IMR-90 (cell line): ENCODE data around the gene MAP3K5. TPM values are rescaled to one million over a fixed set of nuclear protein-coding genes. Genes with fewer than 3 reads are reported as not detected.

Experiments
- ATAC-seq: fragments of 200-7000 bp; cut with Tn5 transposase; 2 replicates; pipeline ENCODE4 v1.9.1; 2020; ENCODE audit warnings: low read depth, mild to moderate bottlenecking, moderate library complexity
- BruUV-seq: library from RNA; stranded (reverse); fragments of 400-500 nt; replicated peaks from 2 replicates; lab custom pipeline; 2021; lab: Mats Ljungman, UMichigan
- CTCF ChIA-PET: fragments of 300-600 bp; formaldehyde crosslinking; extraction: SDS; loops from one replicate; lab custom pipeline; 2021; ENCODE audit warnings: antibody characterized with exemption; lab: Yijun Ruan, JAX
- POLR2A ChIA-PET: fragments of 300-600 bp; sonication (Branson Sonifier 250); formaldehyde crosslinking; loops from one replicate; lab custom pipeline; 2022; ENCODE audit warnings: antibody characterized with exemption; ENCODE audit not compliant: unreplicated experiment; lab: Charles Lee
- DNase-seq: peaks from one replicate; pipeline ENCODE4 v3.0.0; 2013
- H2AFZ ChIP-seq: replicated peaks from 2 replicates; pipeline ENCODE3; 2013; ENCODE audit warnings: low read length, mild to moderate bottlenecking; ENCODE audit not compliant: poor library complexity
- H2AK5ac ChIP-seq: 2 replicates; pipeline ENCODE4 v1.6.1; 2013; ENCODE audit warnings: low read depth, low read length, inconsistent platforms
- H2AK9ac ChIP-seq: replicated peaks from 2 replicates; pipeline ENCODE3; 2013; ENCODE audit warnings: mild to moderate bottlenecking, low read depth, low read length, moderate library complexity; ENCODE audit not compliant: poor library complexity
- H2BK120ac ChIP-seq: 2 replicates; pipeline ENCODE4 v1.6.1; 2013; ENCODE audit warnings: low read depth, low read length, inconsistent platforms
- H2BK15ac ChIP-seq: 3 replicates; pipeline ENCODE4 v1.6.1; 2013; ENCODE audit warnings: low read depth, low read length, inconsistent platforms
- H2BK20ac ChIP-seq: 2 replicates; pipeline ENCODE4 v1.6.1; 2013; ENCODE audit warnings: low read depth, mild to moderate bottlenecking, inconsistent platforms, low read length, moderate library complexity
- H2BK5ac ChIP-seq: 2 replicates; pipeline ENCODE4 v1.6.1; 2013; ENCODE audit warnings: mild to moderate bottlenecking, low read depth, low read length, inconsistent platforms; ENCODE audit not compliant: poor library complexity, severe bottlenecking
- H3K14ac ChIP-seq: replicated peaks from 2 replicates; pipeline ENCODE4 v1.6.1; 2013; ENCODE audit warnings: low read depth, low read length, inconsistent platforms
- H3K18ac ChIP-seq: 2 replicates; pipeline ENCODE4 v1.6.1; 2013; ENCODE audit warnings: low read depth, low read length, control low read depth
- H3K23ac ChIP-seq: 2 replicates; pipeline ENCODE4 v1.6.1; 2013; ENCODE audit warnings: low read depth, low read length, inconsistent platforms
- H3K27ac ChIP-seq: 2 replicates; pipeline ENCODE4 v1.5.1; 2013; ENCODE audit warnings: mild to moderate bottlenecking, control low read depth, low read length; ENCODE audit not compliant: insufficient read depth
- H3K27me3 ChIP-seq: 2 replicates; pipeline ENCODE4 v1.6.1; 2013; ENCODE audit warnings: low read length; ENCODE audit not compliant: control insufficient read depth, insufficient read depth
- H3K36me3 ChIP-seq: 2 replicates; pipeline ENCODE4 v1.6.1; 2013; ENCODE audit warnings: low read length, mixed read lengths; ENCODE audit not compliant: control insufficient read depth, insufficient read depth
- H3K4ac ChIP-seq: 2 replicates; pipeline ENCODE4 v1.6.1; 2013; ENCODE audit warnings: low read depth, low read length, inconsistent platforms
- H3K4me1 ChIP-seq: 2 replicates; pipeline ENCODE4 v1.6.1; 2013; ENCODE audit warnings: low read length, mixed read lengths; ENCODE audit not compliant: control insufficient read depth, insufficient read depth
- H3K4me2 ChIP-seq: 2 replicates; pipeline ENCODE4 v1.6.1; 2013; ENCODE audit warnings: low read depth, mild to moderate bottlenecking, control low read depth, low read length, moderate library complexity
- H3K4me3 ChIP-seq: 2 replicates; pipeline ENCODE4 v1.5.1; 2013; ENCODE audit warnings: low read depth, mild to moderate bottlenecking, control low read depth, low read length, moderate library complexity; ENCODE audit not compliant: insufficient read depth
- H3K56ac ChIP-seq: 2 replicates; pipeline ENCODE4 v1.6.1; 2013; ENCODE audit warnings: low read length, inconsistent platforms; ENCODE audit not compliant: insufficient read depth; ENCODE audit errors: extremely low read depth
- H3K79me1 ChIP-seq, 2 experiments: 2 replicates each; pipeline ENCODE4 v1.6.1; 2013; ENCODE audit warnings: low read length in 2 of 2, inconsistent platforms in 1 of 2, low read depth in 1 of 2
- H3K9ac ChIP-seq: 2 replicates; pipeline ENCODE4 v1.6.1; 2013; ENCODE audit warnings: low read depth, low read length, control low read depth
- H3K9me1 ChIP-seq: 2 replicates; pipeline ENCODE4 v1.6.1; 2013; ENCODE audit warnings: low read length, inconsistent platforms; ENCODE audit not compliant: insufficient read depth
- H3K9me3 ChIP-seq: 2 replicates; pipeline ENCODE4 v1.6.1; 2013; ENCODE audit warnings: low read length; ENCODE audit not compliant: control insufficient read depth, insufficient read depth
- H4K20me1 ChIP-seq: 2 replicates; pipeline ENCODE4 v1.6.1; 2013; ENCODE audit warnings: low read length, inconsistent platforms; ENCODE audit not compliant: insufficient read depth
- H4K5ac ChIP-seq: 2 replicates; pipeline ENCODE4 v1.6.1; 2013; ENCODE audit warnings: mild to moderate bottlenecking, low read depth, low read length, control low read depth
- H4K8ac ChIP-seq, 2 experiments: 2 replicates each; pipeline ENCODE4 v1.6.1; 2013; ENCODE audit warnings: low read depth in 2 of 2, low read length in 2 of 2, control low read depth in 1 of 2, inconsistent platforms in 1 of 2
- H4K91ac ChIP-seq: 2 replicates; pipeline ENCODE4 v1.6.1; 2013; ENCODE audit warnings: low read depth, low read length, inconsistent platforms; ENCODE audit not compliant: insufficient read depth
- BHLHE40 ChIP-seq: fragments of 150-350 bp; IDR thresholded peaks from 2 replicates; pipeline ENCODE4 v1.6.1; 2016; ENCODE audit warnings: mild to moderate bottlenecking, low read depth, low read length
- CHD1 ChIP-seq: IDR thresholded peaks from 2 replicates; pipeline ENCODE4 v1.6.1; 2012; ENCODE audit warnings: low read depth, low read length, improper control_type of control experiment
- CTCF ChIP-seq: conservative IDR thresholded peaks from 2 replicates; pipeline ENCODE4 v1.5.1; 2012; ENCODE audit warnings: mild to moderate bottlenecking, low read depth, low read length, improper control_type of control experiment
- FOS ChIP-seq: fragments of 150-350 bp; IDR thresholded peaks from 2 replicates; pipeline ENCODE4 v1.6.1; 2016; ENCODE audit warnings: low read depth, low read length
- RAD21 ChIP-seq: IDR thresholded peaks from 2 replicates; pipeline ENCODE4 v1.6.1; 2012; ENCODE audit warnings: low read length, improper control_type of control experiment
- RCOR1 ChIP-seq: IDR thresholded peaks from 2 replicates; pipeline ENCODE4 v1.6.1; 2012; ENCODE audit warnings: mild to moderate bottlenecking, low read length, improper control_type of control experiment; ENCODE audit not compliant: insufficient replicate concordance
- SMC3 ChIP-seq: fragments of 150-350 bp; IDR thresholded peaks from 2 replicates; pipeline ENCODE4 v1.6.1; 2016; ENCODE audit warnings: low read depth, mild to moderate bottlenecking, antibody characterized with exemption, low read length, moderate library complexity
- WGBS, 2 experiments: methylation state at CpG; one replicate each; pipeline versions ENCODE4 v1.1.5 to v1.1.7; 2013; ENCODE audit warnings: missing lambda C conversion rate in 2 of 2; ENCODE audit not compliant: insufficient read length in 1 of 2; ENCODE audit errors: extremely low coverage in 2 of 2; 5-methylcytosine and 5-hydroxymethylcytosine counted together
- dilution Hi-C: fragments of 300-500 bp; cut with HindIII; formaldehyde crosslinking; loops from one replicate; pipeline ENCODE4 v1.14.3; 2018; ENCODE audit warnings: low sequenced_read_pairs; ENCODE audit not compliant: unreplicated experiment
- in situ Hi-C: fragments of 300-500 bp; cut with MboI; formaldehyde crosslinking; loops from 3 replicates; pipeline ENCODE4 v1.14.3; 2019; ENCODE audit warnings: low sequenced_read_pairs, inconsistent platforms, mixed read lengths
- intact Hi-C: fragments of 100-400 bp; cut with micrococcal nuclease; formaldehyde crosslinking; loops from 2 replicates; pipeline ENCODE4 v1.10.0; 2022
- polyA plus RNA-seq, 3 experiments: library from polyadenylated mRNA; depleted of rRNA; stranded (reverse); fragments of >200 nt; gene quantifications; 2 replicates each; pipeline ENCODE4 v1.2.3, GENCODE V29; 2012; ENCODE audit warnings: low replicate concordance in 1 of 3
- total RNA-seq: library from RNA; depleted of rRNA; stranded (reverse); fragments of >200 nt; gene quantifications from 2 replicates; pipeline ENCODE4 v1.2.3, GENCODE V29; 2012

Gene MAP3K5
- total and polyA plus RNA-seq, 2 of the 4 experiments (the other 2 are of a cell fraction) = 5.4 to 17.6 TPM

- Histone ChIP-seq H2AK5ac (no peak overlapping the region), H3K4me1 (peaks cover 3% of the 10 kb centered on the region; the same call in 1 of the 2 replicates), H2AFZ (no peak overlapping the region), H3K36me3 (peaks cover 19% of the 10 kb centered on the region), H3K4me3 (no peak overlapping the region), H2BK20ac (no peak overlapping the region), H3K9me1 (peaks cover 3% of the 10 kb centered on the region), H3K79me1 (peaks cover 3 to 12% of the 10 kb centered on the region in 2 experiments; a peak in 2 of 4 replicates), H2AK9ac (no peak overlapping the region), H2BK120ac (no peak overlapping the region), H3K27me3 (no peaks in the 10 kb centered on the region), H4K91ac (no peak overlapping the region), H3K23ac (no peak overlapping the region), H2BK5ac (no peak overlapping the region), H3K18ac (no peak overlapping the region), H3K9ac (no peak overlapping the region), H3K14ac (no peak overlapping the region), H3K4me2 (no peak overlapping the region), H4K5ac (no peak overlapping the region), H2BK15ac (no peak overlapping the region), H3K56ac (no peak overlapping the region), H3K9me3 (peaks cover 2% of the 10 kb centered on the region; the same call in 1 of the 2 replicates), H4K20me1 (no peaks in the 10 kb centered on the region), H3K4ac (no peak overlapping the region), H3K27ac (no peak overlapping the region), H4K8ac (no peak overlapping the region)
- ChIA-PET POLR2A (no interaction called here), CTCF (no interaction called here)
- intact Hi-C loops (no loop called here), in situ Hi-C loops (no loop called here), dilution Hi-C loops (no loop called here)
- no peak for TF ChIP-seq CHD1
- no peak for TF ChIP-seq SMC3
- TF ChIP-seq RAD21 = no peak
- no peak for TF ChIP-seq RCOR1
- no peak for TF ChIP-seq BHLHE40
- no peak for TF ChIP-seq FOS
- TF ChIP-seq CTCF = no peak
- no TSS peak for BruUV-seq
- ATAC-seq (no peak), DNase-seq (no peak)
- WGBS, 2 experiments = no CpG with 5 or more reads among the region's 5 CpGs
Measured at GRCh38 chr6:136571065-136571464, 221.2 kb downstream of the MAP3K5 start.
